HS-27A (cell line): ENCODE data around the gene CRKL.

Experiments
- DNase-seq: peaks from one replicate; pipeline ENCODE4 v3.0.0-alpha.2; 2012; ENCODE audit warnings: low read depth, missing footprints

Gene CRKL

GRCh38 chr22:20997536-20998257 lies 80.5 kb downstream of the CRKL start:
- DNase-seq = no peak

- DNase-seq = no peak
Observed at GRCh38 chr22:20998411-20999336, 81.5 kb downstream of the CRKL start.

- no peak for DNase-seq
Observed at GRCh38 chr22:20999350-21000206, 82.4 kb downstream of the CRKL start.

GRCh38 chr22:21000207-21000986 lies 83.2 kb downstream of the CRKL start:
- no peak for DNase-seq

- DNase-seq = no peak
Observed at GRCh38 chr22:21000987-21001600, 83.9 kb downstream of the CRKL start.

- peak; percentile 84 for DNase-seq
Observed at GRCh38 chr22:21001601-21002325, 84.6 kb downstream of the CRKL start, which contains the start of gene THAP7. Gene THAP7 (minus strand): TSS chr22:21002118. CDS start chr22:21001911, 207 bp downstream.
